ENCODE data around the gene TNNT3.

DNA sequence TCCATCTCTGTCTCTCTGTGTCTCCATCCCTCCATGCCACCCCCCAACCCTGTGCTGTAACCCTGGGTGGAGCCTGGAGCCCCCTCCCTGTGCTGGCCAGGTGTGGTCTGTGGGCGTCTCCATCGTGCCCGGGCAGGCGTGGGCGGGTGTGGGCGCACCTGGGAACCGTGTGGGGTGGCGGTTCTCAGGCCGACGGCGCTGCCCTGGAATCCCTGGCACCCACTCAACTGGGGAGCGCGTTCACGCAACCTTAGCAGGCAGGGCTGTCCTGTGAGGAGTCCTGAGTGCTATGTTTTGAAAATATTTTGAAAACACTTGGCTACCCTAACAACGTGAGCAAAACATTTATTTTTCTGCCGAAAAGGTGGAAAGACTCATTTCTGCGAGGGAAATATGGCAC lies 4.7 kb downstream of the TNNT3 start:
- TF ChIP-seq, protein P1, sequence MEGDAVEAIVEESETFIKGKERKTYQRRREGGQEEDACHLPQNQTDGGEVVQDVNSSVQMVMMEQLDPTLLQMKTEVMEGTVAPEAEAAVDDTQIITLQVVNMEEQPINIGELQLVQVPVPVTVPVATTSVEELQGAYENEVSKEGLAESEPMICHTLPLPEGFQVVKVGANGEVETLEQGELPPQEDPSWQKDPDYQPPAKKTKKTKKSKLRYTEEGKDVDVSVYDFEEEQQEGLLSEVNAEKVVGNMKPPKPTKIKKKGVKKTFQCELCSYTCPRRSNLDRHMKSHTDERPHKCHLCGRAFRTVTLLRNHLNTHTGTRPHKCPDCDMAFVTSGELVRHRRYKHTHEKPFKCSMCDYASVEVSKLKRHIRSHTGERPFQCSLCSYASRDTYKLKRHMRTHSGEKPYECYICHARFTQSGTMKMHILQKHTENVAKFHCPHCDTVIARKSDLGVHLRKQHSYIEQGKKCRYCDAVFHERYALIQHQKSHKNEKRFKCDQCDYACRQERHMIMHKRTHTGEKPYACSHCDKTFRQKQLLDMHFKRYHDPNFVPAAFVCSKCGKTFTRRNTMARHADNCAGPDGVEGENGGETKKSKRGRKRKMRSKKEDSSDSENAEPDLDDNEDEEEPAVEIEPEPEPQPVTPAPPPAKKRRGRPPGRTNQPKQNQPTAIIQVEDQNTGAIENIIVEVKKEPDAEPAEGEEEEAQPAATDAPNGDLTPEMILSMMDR (IDR thresholded peaks at IDR 0.05; ENCODE audit: insufficient read depth, low read length), result no peak
- TF ChIP-seq GABPA (IDR thresholded peaks at IDR 0.05; ENCODE audit: low read depth) (no peak), POLR2AphosphoS5 (IDR thresholded peaks at IDR 0.05; ENCODE audit: low read depth) (no peak), REST (IDR thresholded peaks at IDR 0.05; ENCODE audit: insufficient replicate concordance, low read depth) (no peak)
